ENCODE measurements around the gene LIPC.
A peak's percentile ranks its signal among the peaks of the same experiment; 100 is the strongest.
"Not testable (repeated sequence)": the region's sequence is repeated elsewhere in the genome, so short reads cannot be mapped to it uniquely, and the experiment has no call there.

The LIPC gene

GRCh38 chr15:58584789-58585461 lies 153.1 kb downstream of the LIPC start:
- DNase-seq (ENCODE audit: low read depth, low spot score) = peak; percentile 12

- DNase-seq (ENCODE audit: low read depth, low spot score) = no peak
These were observed 154.1 kb downstream of the LIPC start for GRCh38 chr15:58585693-58586443.

- no peak for DNase-seq (ENCODE audit: low read depth, low spot score)
These were observed 155.7 kb downstream of the LIPC start for GRCh38 chr15:58587486-58587885.

- DNase-seq (ENCODE audit: low read depth, low spot score) = no peak
These were observed 156.3 kb downstream of the LIPC start for GRCh38 chr15:58588096-58588495.

GRCh38 chr15:58589047-58589446 lies 157.3 kb downstream of the LIPC start:
- no peak for DNase-seq (ENCODE audit: low read depth, low spot score)

- no peak for DNase-seq (ENCODE audit: low read depth, low spot score)
These were observed 158.4 kb downstream of the LIPC start for GRCh38 chr15:58590236-58590635.

- DNase-seq (ENCODE audit: low read depth, low spot score) = no peak
These were observed 159.1 kb downstream of the LIPC start for GRCh38 chr15:58590926-58591325.

GRCh38 chr15:58593870-58594269 lies 162.1 kb downstream of the LIPC start:
- DNase-seq (ENCODE audit: low read depth, low spot score) = no peak

- DNase-seq (ENCODE audit: low read depth, low spot score) = no peak
These were observed 163.1 kb downstream of the LIPC start for GRCh38 chr15:58594898-58595297.

GRCh38 chr15:58595516-58596263 lies 163.9 kb downstream of the LIPC start:
- DNase-seq (ENCODE audit: low read depth, low spot score) = no peak

GRCh38 chr15:58597943-58598828 lies 166.4 kb downstream of the LIPC start:
- peak; percentile 44 for DNase-seq (ENCODE audit: low read depth, low spot score)

- no peak for DNase-seq (ENCODE audit: low read depth, low spot score)
These were observed 167.0 kb downstream of the LIPC start for GRCh38 chr15:58598829-58599210.

GRCh38 chr15:58602823-58603222 lies 171.0 kb downstream of the LIPC start:
- no peak for DNase-seq (ENCODE audit: low read depth, low spot score)

GRCh38 chr15:58603927-58604326 lies 172.1 kb downstream of the LIPC start:
- not testable (repeated sequence) for DNase-seq (ENCODE audit: low read depth, low spot score)

- no peak for DNase-seq (ENCODE audit: low read depth, low spot score)
These were observed 172.7 kb downstream of the LIPC start for GRCh38 chr15:58604455-58604923.

- no peak for DNase-seq (ENCODE audit: low read depth, low spot score)
These were observed 174.2 kb downstream of the LIPC start for GRCh38 chr15:58605931-58606530.

- DNase-seq (ENCODE audit: low read depth, low spot score) = no peak
These were observed 174.8 kb downstream of the LIPC start for GRCh38 chr15:58606577-58607080.

GRCh38 chr15:58608129-58608590 lies 176.4 kb downstream of the LIPC start:
- DNase-seq (ENCODE audit: low read depth, low spot score) = no peak

GRCh38 chr15:58608711-58609110 lies 176.9 kb downstream of the LIPC start:
- DNase-seq (ENCODE audit: low read depth, low spot score) = no peak

Measured in ELF-1 (cell line).